H9 (cell line): ENCODE results near the gene CLN5. TPM values are rescaled to one million over a fixed set of nuclear protein-coding genes. Genes with fewer than 3 reads are reported as not detected.

ENCODE experiments used
- DNase-seq: peaks from one replicate; pipeline ENCODE4 v3.0.0-alpha.2; 2017
- H2AFZ ChIP-seq: one replicate; pipeline ENCODE4 v1.6.1; 2013; ENCODE audit warnings: mild to moderate bottlenecking, low read length, control low read depth, moderate library complexity
- H2AK5ac ChIP-seq: 2 replicates; pipeline ENCODE4 v1.6.1; 2013; ENCODE audit warnings: low read length, control low read depth, mixed read lengths; ENCODE audit not compliant: insufficient read length
- H2BK120ac ChIP-seq: one replicate; pipeline ENCODE4 v1.6.1; 2013; ENCODE audit warnings: low read depth, mild to moderate bottlenecking, low read length, control low read depth, inconsistent platforms; ENCODE audit not compliant: poor library complexity, severe bottlenecking
- H2BK12ac ChIP-seq: 2 replicates; pipeline ENCODE4 v1.6.1; 2013; ENCODE audit warnings: low read length, control low read depth, mixed read lengths, low read depth; ENCODE audit not compliant: insufficient read length
- H2BK15ac ChIP-seq: 2 replicates; pipeline ENCODE4 v1.6.1; 2013; ENCODE audit warnings: low read depth, low read length, control low read depth
- H2BK20ac ChIP-seq: one replicate; pipeline ENCODE4 v1.6.1; 2013; ENCODE audit warnings: low read depth, mild to moderate bottlenecking, low read length, control low read depth, inconsistent platforms; ENCODE audit not compliant: poor library complexity, severe bottlenecking
- H2BK5ac ChIP-seq: 2 replicates; pipeline ENCODE4 v1.6.1; 2013; ENCODE audit warnings: low read length, control low read depth, mixed read lengths; ENCODE audit not compliant: insufficient read length
- H3K14ac ChIP-seq: 2 replicates; pipeline ENCODE4 v1.6.1; 2013; ENCODE audit warnings: low read length, control low read depth; ENCODE audit not compliant: insufficient read depth
- H3K18ac ChIP-seq: 2 replicates; pipeline ENCODE4 v1.6.1; 2013; ENCODE audit warnings: low read depth, mild to moderate bottlenecking, mixed read lengths, low read length, control low read depth; ENCODE audit not compliant: insufficient read length
- H3K23ac ChIP-seq: 2 replicates; pipeline ENCODE4 v1.6.1; 2013; ENCODE audit warnings: low read length, control low read depth, mixed read lengths, low read depth; ENCODE audit not compliant: insufficient read length
- H3K23me2 ChIP-seq: 2 replicates; pipeline ENCODE4 v1.6.1; 2013; ENCODE audit warnings: low read depth, mild to moderate bottlenecking, mixed read lengths, low read length, control low read depth; ENCODE audit not compliant: insufficient read length, poor library complexity, severe bottlenecking
- H3K27ac ChIP-seq: 2 replicates; pipeline ENCODE4 v1.5.1; 2013; ENCODE audit warnings: low read length, control low read depth, mixed read lengths, low read depth; ENCODE audit not compliant: insufficient read length
- H3K27me3 ChIP-seq: 2 replicates; pipeline ENCODE4 v1.6.1; 2013; ENCODE audit warnings: low read length, control low read depth, inconsistent platforms; ENCODE audit not compliant: insufficient read depth
- H3K4ac ChIP-seq: 2 replicates; pipeline ENCODE4 v1.6.1; 2013; ENCODE audit warnings: low read depth, mild to moderate bottlenecking, control low read depth, inconsistent platforms, low read length, moderate library complexity
- H3K4me1 ChIP-seq: 2 replicates; pipeline ENCODE4 v1.6.1; 2013; ENCODE audit warnings: low read length, control low read depth, inconsistent platforms; ENCODE audit not compliant: insufficient read depth
- H3K4me2 ChIP-seq: 2 replicates; pipeline ENCODE4 v1.6.1; 2013; ENCODE audit warnings: low read length, control low read depth, mixed read lengths; ENCODE audit not compliant: insufficient read length, insufficient read depth
- H3K56ac ChIP-seq: 2 replicates; pipeline ENCODE4 v1.6.1; 2013; ENCODE audit warnings: low read depth, mild to moderate bottlenecking, mixed read lengths, low read length, control low read depth; ENCODE audit not compliant: insufficient read length
- H3K79me1 ChIP-seq: 2 replicates; pipeline ENCODE4 v1.6.1; 2013; ENCODE audit warnings: low read depth, mild to moderate bottlenecking, moderate library complexity, low read length, control low read depth, inconsistent platforms; ENCODE audit not compliant: insufficient read depth, poor library complexity, severe bottlenecking
- H3K79me2 ChIP-seq: 2 replicates; pipeline ENCODE4 v1.6.1; 2013; ENCODE audit warnings: low read length, control low read depth, inconsistent platforms; ENCODE audit not compliant: insufficient read depth
- H3K9ac ChIP-seq: 2 replicates; pipeline ENCODE4 v1.6.1; 2013; ENCODE audit warnings: low read length, control low read depth, mixed read lengths; ENCODE audit not compliant: insufficient read length; ENCODE audit errors: extremely low read depth
- H3K9me3 ChIP-seq: one replicate; pipeline ENCODE4 v1.6.1; 2013; ENCODE audit warnings: low read depth, low read length, inconsistent platforms; ENCODE audit not compliant: control insufficient read depth
- H3T11ph ChIP-seq: one replicate; pipeline ENCODE4 v1.6.1; 2013; ENCODE audit warnings: mild to moderate bottlenecking, low read length, control low read depth, inconsistent platforms
- H4K20me1 ChIP-seq: one replicate; pipeline ENCODE4 v1.6.1; 2013; ENCODE audit not compliant: control insufficient read depth, insufficient read length, insufficient read depth
- H4K5ac ChIP-seq: 2 replicates; pipeline ENCODE4 v1.6.1; 2013; ENCODE audit warnings: low read depth, mild to moderate bottlenecking, mixed read lengths, low read length, control low read depth; ENCODE audit not compliant: insufficient read length
- H4K8ac ChIP-seq: replicated peaks from 2 replicates; pipeline ENCODE4 v1.6.1; 2013; ENCODE audit warnings: low read length, control low read depth, mixed read lengths, low read depth; ENCODE audit not compliant: insufficient read length
- H4K91ac ChIP-seq: 2 replicates; pipeline ENCODE4 v1.6.1; 2013; ENCODE audit warnings: low read depth, mild to moderate bottlenecking, moderate library complexity, mixed read lengths, low read length, control low read depth; ENCODE audit not compliant: insufficient read length
- H3K27ac Mint-ChIP-seq, 3 experiments: 2 replicates in 2 of 3; 3 replicates in 1 of 3; pipeline ENCODE4 v1.8.0; 2020 to 2021; ENCODE audit warnings: mixed read lengths in 3 of 3, mild to moderate bottlenecking in 1 of 3, moderate library complexity in 1 of 3
- H3K27me3 Mint-ChIP-seq: 2 replicates; pipeline ENCODE4 v1.8.0; 2021; ENCODE audit warnings: low read depth, mild to moderate bottlenecking, moderate library complexity, mixed read lengths
- H3K36me3 Mint-ChIP-seq, 3 experiments: 2 replicates in 2 of 3; 3 replicates in 1 of 3; pipeline ENCODE4 v1.8.0; 2020 to 2021; ENCODE audit warnings: low read depth in 3 of 3, mixed read lengths in 3 of 3; ENCODE audit not compliant: insufficient read depth in 1 of 3
- H3K4me1 Mint-ChIP-seq, 2 experiments: 2 replicates each; pipeline ENCODE4 v1.8.0; 2020; ENCODE audit warnings: mixed read lengths in 2 of 2
- H3K4me3 Mint-ChIP-seq, 2 experiments: 2 replicates in 1 of 2; 3 replicates in 1 of 2; pipeline ENCODE4 v1.8.0; 2020 to 2021; ENCODE audit warnings: mild to moderate bottlenecking in 2 of 2, mixed read lengths in 2 of 2, moderate library complexity in 1 of 2
- H3K9me3 Mint-ChIP-seq, 2 experiments: 2 replicates in 1 of 2; 3 replicates in 1 of 2; pipeline ENCODE4 v1.8.0; 2020; ENCODE audit warnings: mild to moderate bottlenecking in 2 of 2, mixed read lengths in 2 of 2, moderate library complexity in 1 of 2
- WGBS: extraction: QIAGEN DNeasy Blood & Tissue Kit; methylation state at CpG from one replicate; pipeline ENCODE4 v1.1.7; 2013; ENCODE audit warnings: missing lambda C conversion rate, low lambda C conversion rate, mixed read lengths; ENCODE audit not compliant: insufficient read length; ENCODE audit errors: extremely low coverage; 5-methylcytosine and 5-hydroxymethylcytosine counted together
- total RNA-seq: library from RNA; stranded (reverse); gene quantifications from 2 replicates; pipeline ENCODE4 v1.2.1, GENCODE V29; 2021
- TF ChIP-seq, protein P1 (sequence below): fragments of 200-600 bp; sonication (generic); conservative IDR thresholded peaks from 3 replicates; pipeline ENCODE4 v1.8.0; 2021; ENCODE audit warnings: antibody characterized with exemption, mild to moderate bottlenecking

CLN5 gene
- total RNA-seq, 1 experiment from 2014 or later: 8.3 TPM

DNA sequence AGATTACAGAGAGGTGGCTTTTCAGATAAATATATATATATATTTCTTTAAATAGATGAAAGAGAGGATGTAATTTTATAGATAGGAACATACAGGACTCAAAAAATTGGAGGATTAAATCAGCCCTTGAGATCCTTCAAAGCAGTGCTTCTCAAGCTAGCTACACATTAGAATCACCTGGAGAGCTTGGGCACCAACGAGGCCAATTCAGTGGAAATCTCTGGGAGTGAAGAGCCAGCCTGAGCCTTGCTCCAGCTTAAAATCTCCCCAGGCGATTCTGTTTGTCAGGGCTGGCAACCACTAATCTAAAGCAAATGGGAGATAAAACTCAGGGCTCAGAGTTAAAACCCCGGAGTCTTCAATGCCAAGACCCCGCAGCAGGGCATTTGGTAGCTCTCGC is 15.0 kb upstream of the CLN5 start:
- DNase-seq: no peak
- Histone ChIP-seq H2BK12ac (no peak overlapping the region), H3K56ac (no peak overlapping the region), H4K8ac (no peak overlapping the region), H2BK15ac (no peak overlapping the region), H3K4me1 (no peaks in the 10 kb centered on the region; the same call in 1 of the 2 replicates), H2BK20ac (no peak overlapping the region), H3T11ph (no peak overlapping the region), H3K18ac (no peak overlapping the region), H3K4me2 (no peak overlapping the region), H3K23ac (no peak overlapping the region), H2AFZ (no peak overlapping the region), H4K5ac (no peak overlapping the region), H2AK5ac (no peak overlapping the region), H2BK5ac (no peak overlapping the region), H2BK120ac (no peak overlapping the region), H3K9ac (no peak overlapping the region), H3K27me3 (no peaks in the 10 kb centered on the region), H4K20me1 (no peaks in the 10 kb centered on the region), H3K27ac (no peak overlapping the region), H3K79me2 (no peaks in the 10 kb centered on the region), H3K14ac (no peak overlapping the region), H3K79me1 (no peaks in the 10 kb centered on the region), H3K4ac (no peak overlapping the region), H4K91ac (no peak overlapping the region), H3K9me3 (no peaks in the 10 kb centered on the region), H3K23me2 (no peaks in the 10 kb centered on the region)
- H3K36me3 Mint-ChIP-seq: no peaks in the 10 kb centered on the region
- no peak overlapping the region for H3K27ac Mint-ChIP-seq
- peaks cover 16% of the 10 kb centered on the region for H3K27me3 Mint-ChIP-seq
- H3K4me1 Mint-ChIP-seq: peaks cover 12 to 14% of the 10 kb centered on the region in 2 experiments
- TF ChIP-seq, protein P1, sequence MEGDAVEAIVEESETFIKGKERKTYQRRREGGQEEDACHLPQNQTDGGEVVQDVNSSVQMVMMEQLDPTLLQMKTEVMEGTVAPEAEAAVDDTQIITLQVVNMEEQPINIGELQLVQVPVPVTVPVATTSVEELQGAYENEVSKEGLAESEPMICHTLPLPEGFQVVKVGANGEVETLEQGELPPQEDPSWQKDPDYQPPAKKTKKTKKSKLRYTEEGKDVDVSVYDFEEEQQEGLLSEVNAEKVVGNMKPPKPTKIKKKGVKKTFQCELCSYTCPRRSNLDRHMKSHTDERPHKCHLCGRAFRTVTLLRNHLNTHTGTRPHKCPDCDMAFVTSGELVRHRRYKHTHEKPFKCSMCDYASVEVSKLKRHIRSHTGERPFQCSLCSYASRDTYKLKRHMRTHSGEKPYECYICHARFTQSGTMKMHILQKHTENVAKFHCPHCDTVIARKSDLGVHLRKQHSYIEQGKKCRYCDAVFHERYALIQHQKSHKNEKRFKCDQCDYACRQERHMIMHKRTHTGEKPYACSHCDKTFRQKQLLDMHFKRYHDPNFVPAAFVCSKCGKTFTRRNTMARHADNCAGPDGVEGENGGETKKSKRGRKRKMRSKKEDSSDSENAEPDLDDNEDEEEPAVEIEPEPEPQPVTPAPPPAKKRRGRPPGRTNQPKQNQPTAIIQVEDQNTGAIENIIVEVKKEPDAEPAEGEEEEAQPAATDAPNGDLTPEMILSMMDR: no peak
- no CpG with 5 or more reads among the region's 5 CpGs for WGBS
- no peaks in the 10 kb centered on the region for H3K9me3 Mint-ChIP-seq
- no peak overlapping the region for H3K4me3 Mint-ChIP-seq
